Measurements from ENCODE around the gene ADGRB2.

The ADGRB2 gene

DNA sequence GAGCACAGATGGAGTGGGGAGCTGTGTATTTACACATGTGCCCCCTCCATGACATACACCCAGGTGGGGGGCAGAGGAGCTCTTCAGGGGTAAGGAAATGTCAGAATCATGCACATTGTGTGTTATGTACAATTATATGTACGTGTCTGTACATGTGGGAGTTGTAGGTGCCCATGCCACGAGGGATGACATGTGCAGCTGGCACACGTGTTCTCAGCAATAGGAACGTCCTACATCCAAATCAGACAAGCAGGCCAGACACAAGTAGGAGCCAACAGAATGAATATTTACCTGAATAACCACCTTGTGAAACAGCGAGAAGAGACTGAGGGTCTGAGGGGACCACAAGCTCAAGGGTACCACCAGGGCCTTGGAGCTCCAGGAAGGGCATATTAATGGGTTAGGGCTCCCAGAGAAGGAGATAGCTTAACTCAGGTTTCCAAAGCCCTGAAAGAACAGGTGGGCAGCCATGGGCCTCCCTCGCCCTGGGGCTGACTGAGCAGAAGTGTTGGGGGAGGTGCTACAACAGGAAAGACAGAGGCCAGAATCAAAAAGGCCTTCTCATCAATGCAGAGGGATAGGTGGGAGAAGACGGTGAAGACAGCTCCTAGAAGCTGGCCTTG, 63.6 kb downstream of the ADGRB2 start:
- DNase-seq (ENCODE audit: low spot score): no peak

DNA sequence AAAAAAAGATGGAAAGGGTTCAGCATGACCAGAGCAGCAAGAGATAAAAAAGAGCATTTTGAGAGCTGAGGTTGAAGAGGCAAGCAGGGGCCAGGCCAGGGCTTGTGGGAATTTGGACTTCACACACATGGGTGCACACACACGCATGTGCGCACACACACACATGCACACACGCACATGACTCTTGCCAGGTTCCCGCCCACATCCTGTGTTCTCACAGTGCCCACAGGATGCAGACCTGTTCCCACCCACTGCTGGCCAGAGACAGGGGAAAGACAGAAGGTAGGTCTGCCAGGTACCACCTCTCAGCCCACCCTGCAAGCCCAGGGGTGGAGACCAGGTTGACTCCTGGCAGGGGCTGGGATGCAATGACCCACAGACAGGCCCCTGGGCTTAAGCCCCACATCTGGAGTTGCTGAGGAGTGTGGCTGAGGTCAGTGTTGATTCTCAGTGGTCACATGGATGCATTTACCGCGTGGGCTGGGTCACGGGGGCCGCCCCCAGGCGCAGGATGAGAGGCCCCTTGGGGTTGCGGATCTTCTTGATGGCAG, 64.7 kb downstream of the ADGRB2 start:
- no peak for DNase-seq (ENCODE audit: low spot score)

DNA sequence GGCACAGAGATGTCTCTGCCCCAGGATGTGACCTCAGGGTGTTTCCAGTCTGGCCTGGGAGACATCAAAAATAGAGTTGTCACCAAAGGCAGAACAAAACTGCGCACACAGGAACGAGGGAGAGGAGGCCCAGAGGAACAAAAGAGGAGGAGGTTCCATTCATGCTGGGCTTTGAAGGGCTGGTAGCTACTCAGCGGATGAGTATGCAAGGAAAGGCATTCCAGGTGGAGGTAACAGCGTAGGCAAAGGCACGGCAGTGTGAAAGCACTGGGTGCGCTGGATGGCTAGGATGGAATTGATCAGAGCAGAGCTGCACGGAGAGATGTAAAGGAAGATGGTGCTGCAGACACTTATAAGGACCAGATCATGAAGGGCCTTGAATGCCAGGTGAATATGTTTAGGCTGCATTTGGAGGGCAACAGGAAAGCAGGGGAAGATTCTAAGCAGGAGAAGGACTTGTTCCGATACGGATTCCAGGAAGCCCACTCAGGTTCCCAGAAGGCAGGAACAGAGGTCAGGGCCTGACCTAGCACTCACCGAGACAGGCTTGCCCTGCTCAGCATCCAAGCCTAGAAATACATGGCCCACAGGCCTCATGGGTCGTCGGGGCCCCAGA, 66.7 kb downstream of the ADGRB2 start:
- no peak for DNase-seq (ENCODE audit: low spot score)

DNA sequence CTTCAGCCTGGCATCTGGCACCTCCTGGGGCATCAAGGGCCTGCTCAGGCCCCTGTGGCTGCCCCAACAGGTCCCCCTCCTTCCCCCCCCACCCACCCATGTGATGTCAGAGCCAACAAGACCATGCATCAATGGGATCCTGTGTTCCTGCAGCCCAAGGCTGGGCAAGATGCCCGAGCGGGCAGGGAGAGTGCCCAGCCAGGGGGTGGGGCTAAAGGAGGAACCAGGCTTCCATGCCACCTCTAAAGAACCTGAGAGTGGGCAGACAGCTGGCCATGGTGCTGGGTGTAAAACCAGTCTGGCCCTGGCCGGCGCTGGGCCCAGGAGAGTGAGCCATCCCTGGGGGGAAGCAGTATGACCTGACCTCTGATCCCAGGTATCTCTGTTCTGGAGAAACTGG, 67.9 kb downstream of the ADGRB2 start:
- peak; percentile 95 for DNase-seq (ENCODE audit: low spot score)

DNA sequence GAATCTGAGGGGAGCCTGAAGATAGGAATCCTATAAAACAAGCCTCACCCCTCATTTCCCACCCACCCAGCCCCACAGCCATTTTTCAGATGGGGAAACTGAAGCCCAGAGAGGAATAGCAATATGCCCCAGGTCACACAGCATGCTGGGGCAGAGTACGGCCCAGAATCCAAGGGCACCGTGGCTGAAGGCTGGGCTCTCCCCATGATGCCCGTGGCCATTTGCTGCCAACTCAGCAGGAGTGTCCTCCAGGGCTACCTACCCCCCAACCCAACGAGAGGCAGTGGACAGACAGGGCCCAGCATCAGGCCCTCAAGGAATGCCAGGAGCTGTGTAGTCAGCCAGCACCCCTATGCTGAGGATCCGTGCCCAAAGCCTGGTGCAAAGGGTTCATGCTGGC, 68.8 kb downstream of the ADGRB2 start:
- no peak for DNase-seq (ENCODE audit: low spot score)

DNA sequence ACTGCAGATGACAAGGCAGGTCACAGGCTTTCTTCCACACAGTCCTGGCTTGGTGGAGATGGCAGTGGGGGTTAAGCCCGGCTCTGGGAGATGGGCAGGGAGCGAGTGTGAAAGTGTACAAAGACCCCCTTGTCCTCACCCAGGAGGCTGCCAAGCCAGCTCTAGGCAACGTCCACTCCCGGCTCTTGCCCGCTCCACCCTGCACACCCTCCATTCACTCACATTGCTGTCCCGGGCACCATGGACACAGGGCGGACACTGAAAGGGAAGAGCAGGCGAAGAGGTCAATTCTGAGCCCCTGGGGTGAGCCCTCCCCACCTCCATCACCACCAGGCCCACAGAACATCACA, 69.2 kb downstream of the ADGRB2 start:
- DNase-seq (ENCODE audit: low spot score): peak; percentile 96

DNA sequence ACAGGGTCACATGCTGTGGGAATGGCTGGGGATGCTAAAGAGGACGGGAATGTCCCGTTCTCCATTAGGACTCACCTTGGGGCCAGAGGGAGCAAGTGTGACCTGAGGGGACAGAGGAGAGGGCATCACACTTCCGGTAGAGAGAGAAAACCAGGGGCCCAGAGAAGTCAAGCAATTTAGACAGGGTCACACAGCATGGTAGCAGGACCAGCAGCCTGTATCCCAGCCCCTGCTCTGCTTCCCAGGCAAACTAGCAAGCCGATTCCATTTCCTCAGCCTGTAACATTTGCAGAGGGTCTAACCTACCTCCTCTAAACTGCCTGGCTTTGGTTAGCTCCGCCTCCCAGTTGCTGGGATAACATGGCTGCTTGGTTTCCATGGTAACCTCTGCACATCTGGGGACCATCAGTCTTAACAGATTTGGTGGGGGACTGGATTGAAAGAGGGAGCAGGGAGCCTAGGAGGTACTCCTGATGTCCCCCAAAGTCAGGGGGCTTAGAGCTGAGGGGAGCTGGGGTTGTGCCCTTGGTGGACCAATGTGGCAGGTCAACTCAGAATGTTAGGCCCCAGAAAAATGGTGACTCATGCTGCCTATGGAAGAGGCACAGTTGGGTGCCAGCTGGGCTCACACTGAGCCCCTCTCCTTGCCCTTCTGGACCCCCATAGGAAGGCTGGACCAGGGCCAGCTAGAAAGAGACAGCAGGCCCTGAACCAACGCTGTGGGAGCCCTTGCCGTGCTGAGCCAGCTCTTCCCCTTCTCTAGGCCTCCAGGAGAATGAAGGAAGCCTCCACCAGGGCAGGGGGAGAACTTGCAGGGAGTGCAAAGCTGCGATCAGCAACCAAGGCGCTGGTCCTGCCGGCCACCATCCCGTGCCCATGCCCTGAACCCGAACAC, 69.8 kb downstream of the ADGRB2 start:
- DNase-seq (ENCODE audit: low spot score): no peak

DNA sequence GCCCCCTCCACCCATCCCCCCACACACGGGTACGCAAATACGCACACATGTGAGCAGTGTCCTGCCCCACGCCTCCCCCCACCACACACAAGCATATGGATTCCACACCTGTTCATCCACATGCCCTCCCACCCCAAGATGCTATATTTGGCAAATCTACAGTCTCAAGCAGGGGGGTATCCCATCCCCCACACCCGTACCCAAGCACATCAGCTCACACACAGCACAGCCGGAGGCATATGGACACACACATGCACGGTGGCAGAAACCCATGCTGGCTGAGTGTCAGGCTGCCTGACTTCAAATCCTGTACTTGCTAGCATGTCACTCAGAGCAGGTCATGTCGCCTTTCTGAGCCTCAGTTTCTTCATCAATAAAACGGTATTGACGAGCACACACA, 70.9 kb downstream of the ADGRB2 start:
- no peak for DNase-seq (ENCODE audit: low spot score)

DNA sequence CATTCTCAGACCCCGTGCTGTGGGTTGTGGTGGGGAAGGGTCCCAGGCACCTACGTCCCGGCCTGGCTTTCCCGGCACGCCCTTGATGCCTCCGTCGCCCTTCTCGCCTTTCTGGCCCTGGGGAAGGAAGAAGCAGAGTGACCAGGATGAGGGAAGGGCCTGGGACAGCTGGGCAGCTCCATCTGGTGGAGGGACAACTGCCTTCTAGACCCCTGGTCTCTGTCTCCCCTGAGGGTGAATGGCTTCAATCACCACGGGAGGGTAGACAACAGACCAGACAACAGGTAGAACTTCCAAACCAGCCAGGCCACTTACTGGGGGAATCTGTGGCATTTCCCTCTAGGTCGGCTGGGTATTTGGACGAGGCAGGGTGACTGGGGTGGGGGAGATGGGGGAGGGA, 72.2 kb downstream of the ADGRB2 start:
- DNase-seq (ENCODE audit: low spot score): no peak

DNA sequence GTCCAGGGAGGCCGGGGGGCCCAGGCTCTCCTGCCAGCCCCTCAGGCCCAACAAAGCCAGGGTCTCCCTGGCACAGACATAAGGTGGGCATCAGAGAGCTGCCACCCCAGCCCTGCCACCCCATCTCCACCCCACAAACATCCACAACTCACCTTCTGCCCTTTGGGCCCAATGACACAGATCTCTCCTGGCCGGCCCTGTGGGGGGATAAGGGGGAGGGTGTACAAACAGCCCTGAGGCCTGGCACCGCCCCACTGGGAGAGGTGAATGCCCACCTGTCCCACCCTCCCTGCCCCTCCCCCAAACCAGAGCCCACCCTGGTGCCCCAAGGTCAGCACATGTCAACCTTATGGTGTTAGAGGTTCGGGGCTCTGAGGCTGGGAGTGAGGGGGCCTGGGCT, 72.7 kb downstream of the ADGRB2 start:
- DNase-seq (ENCODE audit: low spot score): no peak

DNA sequence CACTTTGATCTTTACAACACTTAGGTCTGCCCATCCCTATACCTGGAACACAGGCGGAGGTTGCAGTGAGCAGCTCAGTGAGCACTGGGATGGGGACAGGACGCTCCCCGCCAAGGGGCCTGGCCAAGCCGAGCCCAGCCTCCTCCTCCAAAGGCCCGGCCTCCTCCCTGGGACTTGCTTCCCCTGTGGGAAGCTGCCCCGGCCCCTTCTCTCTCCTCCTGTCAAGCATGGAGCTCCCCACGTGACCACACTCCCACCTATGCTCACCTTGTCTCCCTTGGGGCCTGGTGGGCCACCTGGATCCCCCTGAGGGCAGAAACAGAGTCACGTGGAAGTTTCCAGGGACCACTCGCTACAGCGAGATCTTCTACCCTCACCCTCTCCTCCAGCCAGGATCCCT, 73.2 kb downstream of the ADGRB2 start:
- DNase-seq (ENCODE audit: low spot score): no peak

DNA sequence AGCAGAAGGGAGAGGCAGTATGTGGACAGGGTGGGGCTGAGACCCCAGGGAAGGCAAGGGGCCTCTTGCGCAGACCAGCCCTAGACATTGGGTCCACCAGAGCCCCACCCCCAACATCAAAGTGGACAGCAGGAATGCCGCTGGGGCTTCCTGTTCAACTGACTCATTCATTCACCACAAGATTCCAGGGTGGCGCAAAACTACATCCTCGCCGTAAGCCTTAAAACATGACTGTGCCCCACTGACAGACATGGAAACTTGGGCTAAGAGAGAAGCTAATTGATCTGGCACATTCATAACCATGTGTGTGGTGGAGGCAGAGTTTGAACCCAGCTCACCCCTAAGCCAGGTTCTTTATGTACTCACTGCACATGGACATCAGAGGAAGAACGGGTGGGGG, 74.3 kb downstream of the ADGRB2 start:
- no peak for DNase-seq (ENCODE audit: low spot score)

DNA sequence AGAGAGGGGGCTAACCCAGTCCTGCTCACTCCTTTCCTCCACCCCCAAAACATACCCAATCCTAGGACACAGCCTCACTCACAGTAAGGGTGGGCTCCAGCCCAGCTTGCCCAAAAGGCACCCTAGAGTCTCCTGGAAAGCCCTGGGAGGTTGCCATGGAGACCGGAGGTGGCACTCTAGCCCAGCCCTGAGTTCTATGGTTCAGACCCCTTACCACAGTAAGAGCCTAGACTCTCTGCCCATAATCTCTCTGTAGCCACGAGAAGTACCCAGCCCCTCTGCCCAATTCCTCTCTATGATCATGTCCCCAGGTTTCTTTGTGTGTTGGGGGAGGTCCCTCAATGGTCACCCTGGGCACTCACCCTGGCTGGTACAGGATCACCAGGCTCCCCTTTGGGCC, 74.8 kb downstream of the ADGRB2 start:
- DNase-seq (ENCODE audit: low spot score): no peak

DNA sequence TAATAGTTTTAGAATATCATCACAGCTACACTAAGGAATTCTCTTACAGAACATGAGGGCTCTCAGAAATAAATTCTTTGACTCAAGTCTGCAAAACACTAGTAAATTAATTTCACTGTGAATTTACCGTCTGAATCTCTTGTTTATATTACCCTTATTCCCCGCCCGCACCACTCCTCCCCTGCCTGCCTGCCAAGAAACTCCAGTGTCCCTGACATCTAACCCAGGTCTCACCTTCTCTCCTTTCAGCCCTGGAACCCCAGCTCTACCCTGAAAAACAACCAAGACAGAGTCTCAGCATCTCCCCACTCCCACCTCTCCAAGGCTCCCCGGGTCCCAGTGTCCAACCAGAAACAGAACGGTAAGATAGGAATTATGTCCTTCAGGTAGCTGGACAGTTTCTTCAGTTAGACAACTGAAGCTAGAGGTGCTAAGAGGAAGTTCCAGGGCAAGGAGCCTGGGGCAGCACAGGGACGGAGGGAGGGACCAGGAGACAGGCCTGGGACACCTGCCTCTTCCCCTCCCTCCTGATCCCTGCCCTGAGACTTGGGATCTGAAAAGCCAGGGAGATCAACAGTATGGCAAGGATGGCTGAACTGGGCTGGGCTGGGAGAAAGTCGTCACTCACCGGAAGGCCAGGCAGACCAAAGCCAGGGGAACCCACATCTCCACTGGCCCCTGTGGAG, 75.8 kb downstream of the ADGRB2 start:
- DNase-seq (ENCODE audit: low spot score): no peak

DNA sequence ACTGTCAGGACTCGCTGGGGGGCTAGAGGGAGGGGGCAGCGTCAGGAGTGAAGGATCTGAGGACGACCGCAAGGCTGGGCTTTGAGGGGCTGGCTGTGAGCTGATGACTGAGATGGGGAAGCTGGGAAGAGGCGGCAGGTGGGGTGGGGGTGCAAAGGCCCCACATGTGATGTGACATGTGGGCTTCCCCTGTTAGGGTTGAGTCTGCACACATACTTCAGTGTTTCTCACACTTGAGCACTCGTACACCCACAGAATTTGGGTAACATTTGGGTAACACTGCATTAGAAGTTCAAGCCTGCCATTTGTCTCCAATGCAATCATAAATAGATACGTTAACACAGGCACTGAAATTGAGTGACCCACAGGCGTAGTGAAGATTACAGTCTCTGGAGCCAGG, 76.5 kb downstream of the ADGRB2 start:
- no peak for DNase-seq (ENCODE audit: low spot score)

DNA sequence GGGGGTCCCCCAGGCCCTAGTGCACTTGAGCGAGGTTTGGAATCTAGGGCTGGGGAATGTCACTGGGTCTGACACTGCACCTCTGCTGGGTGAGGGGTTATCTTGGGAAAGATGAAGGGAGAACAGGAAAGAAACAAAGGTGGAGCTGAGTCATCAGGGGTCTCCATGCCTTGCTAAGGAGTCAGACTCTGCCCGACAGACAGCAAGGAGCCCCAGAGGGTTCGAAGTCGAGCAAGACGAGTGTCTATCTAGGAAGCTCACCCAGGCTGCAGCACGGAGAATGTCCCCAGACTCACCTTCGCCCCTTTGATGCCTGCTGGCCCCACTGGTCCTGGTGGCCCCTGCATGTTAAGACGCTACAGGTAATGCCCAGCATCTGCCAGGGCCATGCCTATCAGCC, 78.3 kb downstream of the ADGRB2 start:
- no peak for DNase-seq (ENCODE audit: low spot score)

DNA sequence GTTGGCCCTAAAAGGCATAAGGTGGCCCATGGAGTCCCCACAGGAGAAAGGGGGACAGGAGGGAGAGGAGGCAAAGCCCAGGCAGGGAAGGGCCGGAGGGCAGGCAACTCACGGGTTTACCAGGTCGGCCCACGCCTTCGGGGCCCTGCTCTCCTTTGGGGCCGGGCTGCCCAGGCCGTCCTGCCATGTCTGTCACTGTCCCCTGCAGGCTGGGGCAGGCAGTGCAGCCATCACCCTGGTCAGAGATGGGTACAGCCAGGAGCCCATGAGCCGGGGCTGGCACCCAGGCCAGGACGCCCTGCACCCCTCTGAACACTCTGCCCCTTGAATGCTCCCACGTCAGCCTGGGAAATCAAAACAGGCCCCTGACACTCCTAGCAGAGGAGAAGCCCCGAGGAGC, 80.1 kb downstream of the ADGRB2 start:
- no peak for DNase-seq (ENCODE audit: low spot score)

DNA sequence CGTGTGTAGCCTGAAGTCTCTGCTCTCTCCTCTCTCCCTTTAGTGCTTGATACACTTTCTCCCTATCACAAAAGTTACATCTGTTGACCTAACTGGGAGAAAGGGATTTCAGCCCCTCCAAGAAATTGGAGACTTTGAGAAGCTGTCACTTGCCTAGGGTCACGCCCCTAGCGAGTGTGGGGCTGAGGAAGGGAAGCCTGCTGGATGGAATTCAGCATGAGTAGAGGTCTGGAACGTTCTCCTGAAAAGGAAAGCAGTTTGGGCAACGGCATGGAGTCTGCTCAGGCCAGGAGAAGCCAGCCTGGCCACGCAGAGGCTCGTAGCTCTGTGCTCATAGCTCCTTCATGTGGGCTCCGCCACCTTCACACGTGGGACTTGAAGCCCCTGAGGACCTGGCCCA, 82.7 kb downstream of the ADGRB2 start:
- DNase-seq (ENCODE audit: low spot score): no peak

DNA sequence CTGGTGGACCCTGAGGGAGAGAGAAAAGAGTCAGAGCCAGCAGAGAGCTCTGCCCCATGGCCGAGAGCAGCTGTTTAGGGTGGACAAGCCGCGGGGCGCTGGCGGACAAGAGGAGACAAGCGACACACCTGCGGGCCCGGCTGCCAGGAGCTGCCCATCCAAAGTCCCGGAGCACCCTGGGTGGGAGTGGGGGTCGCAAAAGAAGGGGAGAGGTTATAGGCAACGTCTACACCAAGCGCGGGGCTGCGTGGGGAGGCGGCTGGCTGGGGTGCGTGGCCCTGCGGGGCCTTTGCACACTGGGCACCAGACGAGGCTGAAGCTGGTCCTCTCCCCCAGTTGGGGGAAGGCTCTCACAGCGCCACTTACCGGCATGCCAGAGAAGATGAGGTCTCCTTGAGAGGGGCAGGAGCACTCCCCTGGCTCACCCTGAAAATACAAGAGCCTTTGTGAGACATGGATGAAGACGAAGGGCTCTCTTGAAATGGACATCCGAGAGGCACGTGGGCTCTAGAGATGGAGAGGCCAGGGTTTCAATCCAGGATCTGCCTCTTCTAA, 84.4 kb downstream of the ADGRB2 start:
- no peak for DNase-seq (ENCODE audit: low spot score)

DNA sequence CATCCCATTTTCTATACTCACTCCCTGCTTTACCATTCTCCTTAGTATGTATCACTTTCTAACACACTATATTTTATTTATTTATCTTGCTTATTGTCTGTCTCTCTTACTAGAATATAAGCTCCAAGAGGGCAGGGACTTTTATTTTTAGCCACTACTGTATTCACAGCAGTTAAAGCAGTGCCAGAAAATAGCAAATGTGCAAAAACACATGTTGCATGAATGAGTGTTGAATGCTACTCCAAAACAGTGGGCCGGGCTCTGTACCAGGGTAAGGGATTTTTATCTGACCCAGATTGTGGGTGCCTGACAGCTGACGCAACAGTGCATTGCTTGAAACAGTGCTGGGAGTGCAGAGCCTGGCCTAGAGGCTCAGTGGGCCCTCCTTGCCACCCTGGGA, 85.0 kb downstream of the ADGRB2 start:
- no peak for DNase-seq (ENCODE audit: low spot score)

DNA sequence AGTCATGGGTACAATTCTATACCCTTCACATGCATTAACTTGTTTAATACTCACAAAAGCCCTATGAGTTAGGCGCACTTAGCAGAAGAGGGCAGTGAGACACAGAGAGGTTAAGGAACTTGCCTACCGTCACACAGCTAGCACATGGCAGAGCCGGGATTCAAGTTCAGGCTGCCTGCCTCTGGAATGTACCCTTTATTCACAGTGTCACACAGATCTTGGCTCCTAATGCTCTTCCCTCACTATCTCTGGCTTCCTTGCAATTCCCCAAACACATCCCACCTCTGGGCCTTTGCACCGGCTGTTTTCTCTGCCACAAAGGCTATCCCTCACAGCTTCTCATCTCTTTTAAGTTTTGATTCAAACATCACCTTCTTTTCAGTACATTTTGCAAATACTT, 85.5 kb downstream of the ADGRB2 start:
- DNase-seq (ENCODE audit: low spot score): no peak

DNA sequence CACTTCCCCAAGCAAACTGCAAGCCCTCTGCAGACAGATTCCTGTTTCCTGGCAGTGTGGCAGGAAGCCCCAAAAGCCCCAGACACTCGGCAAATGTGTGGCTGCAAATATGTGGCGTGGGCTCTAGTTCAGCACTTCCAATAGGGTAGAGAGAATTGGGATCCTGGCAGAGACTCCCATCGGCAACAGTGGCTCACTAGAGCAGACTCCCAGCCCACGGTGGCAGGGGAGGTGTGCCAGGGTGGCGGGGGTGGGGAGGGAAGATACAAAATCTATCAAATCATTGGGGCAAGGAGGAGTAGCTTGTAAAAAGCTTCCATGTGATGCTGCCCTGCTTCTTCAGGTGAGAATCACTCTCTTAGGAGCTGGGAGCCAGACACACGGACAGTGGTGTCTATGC, 86.2 kb downstream of the ADGRB2 start:
- peak; percentile 31 for DNase-seq (ENCODE audit: low spot score)

Measured in Ammon's horn (tissue), 1 donor.